Measurements from ENCODE around the gene PPP2R2C.

Gene PPP2R2C

DNA sequence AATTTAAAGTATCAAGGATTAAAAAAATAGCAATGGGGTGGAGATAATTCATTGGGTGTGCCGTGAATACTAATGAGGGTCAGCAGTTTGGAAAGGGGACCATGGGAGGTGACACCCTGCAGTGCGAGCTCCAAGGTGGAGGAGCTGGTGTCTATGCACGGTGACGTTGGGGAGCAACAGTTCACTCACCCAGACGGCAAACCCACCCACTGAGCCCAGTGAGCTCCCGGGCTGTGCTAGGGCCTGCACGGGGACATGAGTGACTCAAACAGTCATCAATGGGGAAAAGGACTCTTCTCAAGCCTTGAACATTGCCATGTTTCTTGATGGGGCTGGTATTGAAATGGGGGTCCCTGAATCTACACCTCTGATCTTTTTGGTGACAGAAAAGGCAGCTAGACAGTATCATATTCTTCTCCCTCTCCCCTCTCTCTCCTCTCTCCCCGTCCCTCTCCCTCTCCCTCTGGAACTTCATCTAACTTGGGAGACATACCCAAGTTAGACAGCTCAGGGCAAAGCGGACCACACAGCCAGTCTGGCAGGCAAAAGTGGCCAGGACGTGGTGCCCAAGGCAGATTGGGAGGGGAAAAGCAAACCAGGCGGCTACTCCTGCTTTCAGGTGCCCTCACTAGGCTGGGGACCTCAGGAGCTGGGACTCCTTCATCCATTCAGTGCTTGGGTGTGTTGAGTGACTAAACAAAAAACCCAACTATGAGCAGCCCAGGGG, 26.3 kb upstream of the PPP2R2C start:
- ChIA-PET CTCF (no interaction called here), POLR2A (no interaction called here)
- Histone ChIP-seq H3K36me3 (ENCODE audit: control insufficient read depth in 2 of 2, insufficient read depth in 1 of 2, low read length in 2 of 2) (no peaks in the 10 kb centered on the region), H3K9me3 (ENCODE audit: control insufficient read depth, insufficient read depth, low read depth, low read length) (no peaks in the 10 kb centered on the region), H3K27ac (ENCODE audit: extremely low read depth, low read depth, low read length) (no peak overlapping the region), H3K4me1 (ENCODE audit: control insufficient read depth, insufficient read depth, low read length) (no peaks in the 10 kb centered on the region), H3K4me3 (ENCODE audit: low read depth, low read length) (no peak overlapping the region)
- TF ChIP-seq PBX3 (CRISPR knock-in tag; IDR thresholded peaks at IDR 0.05) = no peak
- TF ChIP-seq ZSCAN30 (tag by site-specific recombination; IDR thresholded peaks at IDR 0.05) = no peak
- peak; percentile 50 for TF ChIP-seq ZIC2 (tag by site-specific recombination; IDR thresholded peaks at IDR 0.05)

- TF ChIP-seq, protein P1, sequence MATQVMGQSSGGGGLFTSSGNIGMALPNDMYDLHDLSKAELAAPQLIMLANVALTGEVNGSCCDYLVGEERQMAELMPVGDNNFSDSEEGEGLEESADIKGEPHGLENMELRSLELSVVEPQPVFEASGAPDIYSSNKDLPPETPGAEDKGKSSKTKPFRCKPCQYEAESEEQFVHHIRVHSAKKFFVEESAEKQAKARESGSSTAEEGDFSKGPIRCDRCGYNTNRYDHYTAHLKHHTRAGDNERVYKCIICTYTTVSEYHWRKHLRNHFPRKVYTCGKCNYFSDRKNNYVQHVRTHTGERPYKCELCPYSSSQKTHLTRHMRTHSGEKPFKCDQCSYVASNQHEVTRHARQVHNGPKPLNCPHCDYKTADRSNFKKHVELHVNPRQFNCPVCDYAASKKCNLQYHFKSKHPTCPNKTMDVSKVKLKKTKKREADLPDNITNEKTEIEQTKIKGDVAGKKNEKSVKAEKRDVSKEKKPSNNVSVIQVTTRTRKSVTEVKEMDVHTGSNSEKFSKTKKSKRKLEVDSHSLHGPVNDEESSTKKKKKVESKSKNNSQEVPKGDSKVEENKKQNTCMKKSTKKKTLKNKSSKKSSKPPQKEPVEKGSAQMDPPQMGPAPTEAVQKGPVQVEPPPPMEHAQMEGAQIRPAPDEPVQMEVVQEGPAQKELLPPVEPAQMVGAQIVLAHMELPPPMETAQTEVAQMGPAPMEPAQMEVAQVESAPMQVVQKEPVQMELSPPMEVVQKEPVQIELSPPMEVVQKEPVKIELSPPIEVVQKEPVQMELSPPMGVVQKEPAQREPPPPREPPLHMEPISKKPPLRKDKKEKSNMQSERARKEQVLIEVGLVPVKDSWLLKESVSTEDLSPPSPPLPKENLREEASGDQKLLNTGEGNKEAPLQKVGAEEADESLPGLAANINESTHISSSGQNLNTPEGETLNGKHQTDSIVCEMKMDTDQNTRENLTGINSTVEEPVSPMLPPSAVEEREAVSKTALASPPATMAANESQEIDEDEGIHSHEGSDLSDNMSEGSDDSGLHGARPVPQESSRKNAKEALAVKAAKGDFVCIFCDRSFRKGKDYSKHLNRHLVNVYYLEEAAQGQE (tag by site-specific recombination; IDR thresholded peaks at IDR 0.05) = no peak
- TF ChIP-seq ZBTB21 (tag by site-specific recombination; IDR thresholded peaks at IDR 0.05) (no peak), ZNF404 (tag by site-specific recombination; IDR thresholded peaks at IDR 0.05) (no peak), ZNF518A (tag by site-specific recombination; conservative IDR thresholded peaks at IDR 0.05; ENCODE audit: low read depth) (no peak), ZNF354C (tag by site-specific recombination; IDR thresholded peaks at IDR 0.05; ENCODE audit: borderline replicate concordance, low read depth) (no peak), ZNF274 (IDR thresholded peaks at IDR 0.05; ENCODE audit: low read length) (no peak), ZNF274 (tag by site-specific recombination; IDR thresholded peaks at IDR 0.05; ENCODE audit: borderline replicate concordance) (no peak), ZNF501 (tag by site-specific recombination; IDR thresholded peaks at IDR 0.05) (no peak), EGR2 (tag by site-specific recombination; IDR thresholded peaks at IDR 0.05; ENCODE audit: low read depth) (no peak), ZNF302 (tag by site-specific recombination; IDR thresholded peaks at IDR 0.05; ENCODE audit: low read depth) (no peak), ZNF292 (tag by site-specific recombination; IDR thresholded peaks at IDR 0.05; ENCODE audit: borderline replicate concordance, low read depth) (no peak), SP2 (tag by site-specific recombination; IDR thresholded peaks at IDR 0.05) (no peak), ZBTB1 (tag by site-specific recombination; IDR thresholded peaks at IDR 0.05) (no peak), GFI1B (tag by site-specific recombination; IDR thresholded peaks at IDR 0.05) (no peak)
- TF ChIP-seq, protein P2, sequence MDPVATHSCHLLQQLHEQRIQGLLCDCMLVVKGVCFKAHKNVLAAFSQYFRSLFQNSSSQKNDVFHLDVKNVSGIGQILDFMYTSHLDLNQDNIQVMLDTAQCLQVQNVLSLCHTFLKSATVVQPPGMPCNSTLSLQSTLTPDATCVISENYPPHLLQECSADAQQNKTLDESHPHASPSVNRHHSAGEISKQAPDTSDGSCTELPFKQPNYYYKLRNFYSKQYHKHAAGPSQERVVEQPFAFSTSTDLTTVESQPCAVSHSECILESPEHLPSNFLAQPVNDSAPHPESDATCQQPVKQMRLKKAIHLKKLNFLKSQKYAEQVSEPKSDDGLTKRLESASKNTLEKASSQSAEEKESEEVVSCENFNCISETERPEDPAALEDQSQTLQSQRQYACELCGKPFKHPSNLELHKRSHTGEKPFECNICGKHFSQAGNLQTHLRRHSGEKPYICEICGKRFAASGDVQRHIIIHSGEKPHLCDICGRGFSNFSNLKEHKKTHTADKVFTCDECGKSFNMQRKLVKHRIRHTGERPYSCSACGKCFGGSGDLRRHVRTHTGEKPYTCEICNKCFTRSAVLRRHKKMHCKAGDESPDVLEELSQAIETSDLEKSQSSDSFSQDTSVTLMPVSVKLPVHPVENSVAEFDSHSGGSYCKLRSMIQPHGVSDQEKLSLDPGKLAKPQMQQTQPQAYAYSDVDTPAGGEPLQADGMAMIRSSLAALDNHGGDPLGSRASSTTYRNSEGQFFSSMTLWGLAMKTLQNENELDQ (tag by site-specific recombination; IDR thresholded peaks at IDR 0.05; ENCODE audit: low read depth) = no peak
- TF ChIP-seq, protein P3, sequence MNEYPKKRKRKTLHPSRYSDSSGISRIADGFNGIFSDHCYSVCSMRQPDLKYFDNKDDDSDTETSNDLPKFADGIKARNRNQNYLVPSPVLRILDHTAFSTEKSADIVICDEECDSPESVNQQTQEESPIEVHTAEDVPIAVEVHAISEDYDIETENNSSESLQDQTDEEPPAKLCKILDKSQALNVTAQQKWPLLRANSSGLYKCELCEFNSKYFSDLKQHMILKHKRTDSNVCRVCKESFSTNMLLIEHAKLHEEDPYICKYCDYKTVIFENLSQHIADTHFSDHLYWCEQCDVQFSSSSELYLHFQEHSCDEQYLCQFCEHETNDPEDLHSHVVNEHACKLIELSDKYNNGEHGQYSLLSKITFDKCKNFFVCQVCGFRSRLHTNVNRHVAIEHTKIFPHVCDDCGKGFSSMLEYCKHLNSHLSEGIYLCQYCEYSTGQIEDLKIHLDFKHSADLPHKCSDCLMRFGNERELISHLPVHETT (tag by site-specific recombination; IDR thresholded peaks at IDR 0.05) = no peak
- ChIA-PET POLR2A (no interaction called here), CTCF (no interaction called here)
- H3K9me3 ChIP-seq (ENCODE audit: control insufficient read depth, insufficient read depth, low read depth, low read length) = no peaks in the 10 kb centered on the region
- H3K4me1 ChIP-seq (ENCODE audit: control insufficient read depth, insufficient read depth, low read length) = no peaks in the 10 kb centered on the region
- no peaks in the 10 kb centered on the region for H3K36me3 ChIP-seq (ENCODE audit: control insufficient read depth in 2 of 2, insufficient read depth in 1 of 2, low read length in 2 of 2)
- no peak overlapping the region for H3K27ac ChIP-seq (ENCODE audit: extremely low read depth, low read depth, low read length)
- H3K4me3 ChIP-seq (ENCODE audit: low read depth, low read length) = no peak overlapping the region
Measured at GRCh38 chr4:6497796-6498195, 25.4 kb upstream of the PPP2R2C start.
